H9 (cell line): ENCODE measurements around the gene FNDC3B. TPM values are rescaled to one million over a fixed set of nuclear protein-coding genes. Genes with fewer than 3 reads are reported as not detected.

Experiments
- DNase-seq: peaks from one replicate; pipeline ENCODE4 v3.0.0-alpha.2; 2017
- H2AFZ ChIP-seq: one replicate; pipeline ENCODE4 v1.6.1; 2013; ENCODE audit warnings: mild to moderate bottlenecking, low read length, control low read depth, moderate library complexity
- H2AK5ac ChIP-seq: 2 replicates; pipeline ENCODE4 v1.6.1; 2013; ENCODE audit warnings: low read length, control low read depth, mixed read lengths; ENCODE audit not compliant: insufficient read length
- H2BK120ac ChIP-seq: one replicate; pipeline ENCODE4 v1.6.1; 2013; ENCODE audit warnings: low read depth, mild to moderate bottlenecking, low read length, control low read depth, inconsistent platforms; ENCODE audit not compliant: poor library complexity, severe bottlenecking
- H2BK12ac ChIP-seq: 2 replicates; pipeline ENCODE4 v1.6.1; 2013; ENCODE audit warnings: low read length, control low read depth, mixed read lengths, low read depth; ENCODE audit not compliant: insufficient read length
- H2BK15ac ChIP-seq: 2 replicates; pipeline ENCODE4 v1.6.1; 2013; ENCODE audit warnings: low read depth, low read length, control low read depth
- H2BK20ac ChIP-seq: one replicate; pipeline ENCODE4 v1.6.1; 2013; ENCODE audit warnings: low read depth, mild to moderate bottlenecking, low read length, control low read depth, inconsistent platforms; ENCODE audit not compliant: poor library complexity, severe bottlenecking
- H2BK5ac ChIP-seq: 2 replicates; pipeline ENCODE4 v1.6.1; 2013; ENCODE audit warnings: low read length, control low read depth, mixed read lengths; ENCODE audit not compliant: insufficient read length
- H3K14ac ChIP-seq: 2 replicates; pipeline ENCODE4 v1.6.1; 2013; ENCODE audit warnings: low read length, control low read depth; ENCODE audit not compliant: insufficient read depth
- H3K18ac ChIP-seq: 2 replicates; pipeline ENCODE4 v1.6.1; 2013; ENCODE audit warnings: low read depth, mild to moderate bottlenecking, mixed read lengths, low read length, control low read depth; ENCODE audit not compliant: insufficient read length
- H3K23ac ChIP-seq: 2 replicates; pipeline ENCODE4 v1.6.1; 2013; ENCODE audit warnings: low read length, control low read depth, mixed read lengths, low read depth; ENCODE audit not compliant: insufficient read length
- H3K23me2 ChIP-seq: 2 replicates; pipeline ENCODE4 v1.6.1; 2013; ENCODE audit warnings: low read depth, mild to moderate bottlenecking, mixed read lengths, low read length, control low read depth; ENCODE audit not compliant: insufficient read length, poor library complexity, severe bottlenecking
- H3K27ac ChIP-seq: 2 replicates; pipeline ENCODE4 v1.5.1; 2013; ENCODE audit warnings: low read length, control low read depth, mixed read lengths, low read depth; ENCODE audit not compliant: insufficient read length
- H3K27me3 ChIP-seq: 2 replicates; pipeline ENCODE4 v1.6.1; 2013; ENCODE audit warnings: low read length, control low read depth, inconsistent platforms; ENCODE audit not compliant: insufficient read depth
- H3K4ac ChIP-seq: 2 replicates; pipeline ENCODE4 v1.6.1; 2013; ENCODE audit warnings: low read depth, mild to moderate bottlenecking, control low read depth, inconsistent platforms, low read length, moderate library complexity
- H3K4me1 ChIP-seq: 2 replicates; pipeline ENCODE4 v1.6.1; 2013; ENCODE audit warnings: low read length, control low read depth, inconsistent platforms; ENCODE audit not compliant: insufficient read depth
- H3K4me2 ChIP-seq: 2 replicates; pipeline ENCODE4 v1.6.1; 2013; ENCODE audit warnings: low read length, control low read depth, mixed read lengths; ENCODE audit not compliant: insufficient read length, insufficient read depth
- H3K56ac ChIP-seq: 2 replicates; pipeline ENCODE4 v1.6.1; 2013; ENCODE audit warnings: low read depth, mild to moderate bottlenecking, mixed read lengths, low read length, control low read depth; ENCODE audit not compliant: insufficient read length
- H3K79me1 ChIP-seq: 2 replicates; pipeline ENCODE4 v1.6.1; 2013; ENCODE audit warnings: low read depth, mild to moderate bottlenecking, moderate library complexity, low read length, control low read depth, inconsistent platforms; ENCODE audit not compliant: insufficient read depth, poor library complexity, severe bottlenecking
- H3K79me2 ChIP-seq: 2 replicates; pipeline ENCODE4 v1.6.1; 2013; ENCODE audit warnings: low read length, control low read depth, inconsistent platforms; ENCODE audit not compliant: insufficient read depth
- H3K9ac ChIP-seq: 2 replicates; pipeline ENCODE4 v1.6.1; 2013; ENCODE audit warnings: low read length, control low read depth, mixed read lengths; ENCODE audit not compliant: insufficient read length; ENCODE audit errors: extremely low read depth
- H3K9me3 ChIP-seq: one replicate; pipeline ENCODE4 v1.6.1; 2013; ENCODE audit warnings: low read depth, low read length, inconsistent platforms; ENCODE audit not compliant: control insufficient read depth
- H3T11ph ChIP-seq: one replicate; pipeline ENCODE4 v1.6.1; 2013; ENCODE audit warnings: mild to moderate bottlenecking, low read length, control low read depth, inconsistent platforms
- H4K20me1 ChIP-seq: one replicate; pipeline ENCODE4 v1.6.1; 2013; ENCODE audit not compliant: control insufficient read depth, insufficient read length, insufficient read depth
- H4K5ac ChIP-seq: 2 replicates; pipeline ENCODE4 v1.6.1; 2013; ENCODE audit warnings: low read depth, mild to moderate bottlenecking, mixed read lengths, low read length, control low read depth; ENCODE audit not compliant: insufficient read length
- H4K8ac ChIP-seq: replicated peaks from 2 replicates; pipeline ENCODE4 v1.6.1; 2013; ENCODE audit warnings: low read length, control low read depth, mixed read lengths, low read depth; ENCODE audit not compliant: insufficient read length
- H4K91ac ChIP-seq: 2 replicates; pipeline ENCODE4 v1.6.1; 2013; ENCODE audit warnings: low read depth, mild to moderate bottlenecking, moderate library complexity, mixed read lengths, low read length, control low read depth; ENCODE audit not compliant: insufficient read length
- H3K27ac Mint-ChIP-seq, 3 experiments: 2 replicates in 2 of 3; 3 replicates in 1 of 3; pipeline ENCODE4 v1.8.0; 2020 to 2021; ENCODE audit warnings: mixed read lengths in 3 of 3, mild to moderate bottlenecking in 1 of 3, moderate library complexity in 1 of 3
- H3K27me3 Mint-ChIP-seq: 2 replicates; pipeline ENCODE4 v1.8.0; 2021; ENCODE audit warnings: low read depth, mild to moderate bottlenecking, moderate library complexity, mixed read lengths
- H3K36me3 Mint-ChIP-seq, 3 experiments: 2 replicates in 2 of 3; 3 replicates in 1 of 3; pipeline ENCODE4 v1.8.0; 2020 to 2021; ENCODE audit warnings: low read depth in 3 of 3, mixed read lengths in 3 of 3; ENCODE audit not compliant: insufficient read depth in 1 of 3
- H3K4me1 Mint-ChIP-seq, 2 experiments: 2 replicates each; pipeline ENCODE4 v1.8.0; 2020; ENCODE audit warnings: mixed read lengths in 2 of 2
- H3K4me3 Mint-ChIP-seq, 2 experiments: 2 replicates in 1 of 2; 3 replicates in 1 of 2; pipeline ENCODE4 v1.8.0; 2020 to 2021; ENCODE audit warnings: mild to moderate bottlenecking in 2 of 2, mixed read lengths in 2 of 2, moderate library complexity in 1 of 2
- H3K9me3 Mint-ChIP-seq, 2 experiments: 2 replicates in 1 of 2; 3 replicates in 1 of 2; pipeline ENCODE4 v1.8.0; 2020; ENCODE audit warnings: mild to moderate bottlenecking in 2 of 2, mixed read lengths in 2 of 2, moderate library complexity in 1 of 2
- WGBS: extraction: QIAGEN DNeasy Blood & Tissue Kit; methylation state at CpG from one replicate; pipeline ENCODE4 v1.1.7; 2013; ENCODE audit warnings: missing lambda C conversion rate, low lambda C conversion rate, mixed read lengths; ENCODE audit not compliant: insufficient read length; ENCODE audit errors: extremely low coverage; 5-methylcytosine and 5-hydroxymethylcytosine counted together
- total RNA-seq: library from RNA; stranded (reverse); gene quantifications from 2 replicates; pipeline ENCODE4 v1.2.1, GENCODE V29; 2021
- TF ChIP-seq, protein P1 (sequence below): fragments of 200-600 bp; sonication (generic); conservative IDR thresholded peaks from 3 replicates; pipeline ENCODE4 v1.8.0; 2021; ENCODE audit warnings: antibody characterized with exemption, mild to moderate bottlenecking

The FNDC3B gene
- total RNA-seq, 1 experiment from 2014 or later = 43.8 TPM

DNA sequence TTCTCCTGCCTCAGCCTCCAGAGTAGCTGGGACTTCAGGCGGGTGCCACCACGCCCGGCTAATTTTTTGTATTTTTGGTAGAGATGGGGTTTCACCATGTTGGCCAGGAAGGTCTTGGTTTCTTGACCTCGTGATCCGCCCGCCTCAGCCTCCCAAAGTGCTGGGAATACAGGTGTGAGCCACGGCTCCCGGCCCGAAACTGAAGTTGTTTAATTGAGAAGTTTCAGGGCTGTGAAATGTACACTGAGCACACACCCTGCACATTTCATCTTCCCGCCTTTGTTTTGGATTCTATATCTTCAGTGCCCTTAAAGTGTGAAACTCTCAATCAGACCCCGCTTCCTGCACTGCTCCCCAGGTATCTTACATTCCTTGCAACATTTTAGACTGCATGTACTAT is 149.1 kb downstream of the FNDC3B start:
- Mint-ChIP-seq H3K4me3 (no peak overlapping the region), H3K9me3 (0 out of 5 replicates have a peak, but pooled peaks cover 0 to 2% of the 10 kb centered on the region in 2 experiments), H3K27ac (0 out of 7 replicates have a peak overlapping the region, but pooled peaks of 1 of the 3 experiments have one; percentile 74), H3K4me1 (peaks cover 2 to 15% of the 10 kb centered on the region in 2 experiments), H3K27me3 (no peaks in the 10 kb centered on the region), H3K36me3 (peaks cover 2 to 6% (median 2%) of the 10 kb centered on the region in 3 experiments; a peak in 5 of 7 replicates)
- H3K79me2 ChIP-seq = 0 out of 2 replicates have a peak, but pooled peaks cover 1% of the 10 kb centered on the region
- H4K5ac ChIP-seq = no peak overlapping the region
- no peak overlapping the region for H3K18ac ChIP-seq
- no peaks in the 10 kb centered on the region for H3K79me1 ChIP-seq
- H3K23ac ChIP-seq = no peak overlapping the region
- no peaks in the 10 kb centered on the region for H3K27me3 ChIP-seq
- no peak overlapping the region for H2AFZ ChIP-seq
- no peak overlapping the region for H2BK15ac ChIP-seq
- H2BK120ac ChIP-seq = no peak overlapping the region
- no peak overlapping the region for H3T11ph ChIP-seq
- no peak overlapping the region for H3K56ac ChIP-seq
- no peak overlapping the region for H3K14ac ChIP-seq
- no peak for DNase-seq
- WGBS = no CpG with 5 or more reads among the region's 11 CpGs
- no peaks in the 10 kb centered on the region for H3K4me1 ChIP-seq
- no peak overlapping the region for H2AK5ac ChIP-seq
- no peak overlapping the region for H2BK12ac ChIP-seq
- no peak overlapping the region for H3K9ac ChIP-seq
- no peak overlapping the region for H4K8ac ChIP-seq
- H3K23me2 ChIP-seq = no peaks in the 10 kb centered on the region
- H3K4ac ChIP-seq = no peak overlapping the region
- no peaks in the 10 kb centered on the region for H4K20me1 ChIP-seq
- TF ChIP-seq, protein P1, sequence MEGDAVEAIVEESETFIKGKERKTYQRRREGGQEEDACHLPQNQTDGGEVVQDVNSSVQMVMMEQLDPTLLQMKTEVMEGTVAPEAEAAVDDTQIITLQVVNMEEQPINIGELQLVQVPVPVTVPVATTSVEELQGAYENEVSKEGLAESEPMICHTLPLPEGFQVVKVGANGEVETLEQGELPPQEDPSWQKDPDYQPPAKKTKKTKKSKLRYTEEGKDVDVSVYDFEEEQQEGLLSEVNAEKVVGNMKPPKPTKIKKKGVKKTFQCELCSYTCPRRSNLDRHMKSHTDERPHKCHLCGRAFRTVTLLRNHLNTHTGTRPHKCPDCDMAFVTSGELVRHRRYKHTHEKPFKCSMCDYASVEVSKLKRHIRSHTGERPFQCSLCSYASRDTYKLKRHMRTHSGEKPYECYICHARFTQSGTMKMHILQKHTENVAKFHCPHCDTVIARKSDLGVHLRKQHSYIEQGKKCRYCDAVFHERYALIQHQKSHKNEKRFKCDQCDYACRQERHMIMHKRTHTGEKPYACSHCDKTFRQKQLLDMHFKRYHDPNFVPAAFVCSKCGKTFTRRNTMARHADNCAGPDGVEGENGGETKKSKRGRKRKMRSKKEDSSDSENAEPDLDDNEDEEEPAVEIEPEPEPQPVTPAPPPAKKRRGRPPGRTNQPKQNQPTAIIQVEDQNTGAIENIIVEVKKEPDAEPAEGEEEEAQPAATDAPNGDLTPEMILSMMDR = no peak
- H2BK5ac ChIP-seq = no peak overlapping the region
- no peak overlapping the region for H4K91ac ChIP-seq
- no peaks in the 10 kb centered on the region for H3K9me3 ChIP-seq
- no peak overlapping the region for H3K27ac ChIP-seq
- H3K4me2 ChIP-seq = no peak overlapping the region
- no peak overlapping the region for H2BK20ac ChIP-seq
